MCF 10A (cell line): ENCODE data around the gene GRIFIN. TPM values are rescaled to one million over a fixed set of nuclear protein-coding genes. Genes with fewer than 3 reads are reported as not detected.

Experiments used
- BruUV-seq: library from RNA; stranded (reverse); fragments of 400-500 nt; replicated peaks from 2 replicates; lab custom pipeline; 2021; lab: Mats Ljungman, UMichigan
- CTCF ChIA-PET: fragments of 300-600 bp; sonication (Branson Sonifier 250); formaldehyde crosslinking; extraction: SDS; loops from one replicate; lab custom pipeline; 2021; ENCODE audit warnings: antibody characterized with exemption, inconsistent platforms; lab: Yijun Ruan, JAX
- POLR2A ChIA-PET: fragments of 300-600, 350-650 bp; sonication (Branson Sonifier 250); formaldehyde crosslinking; extraction: SDS; loops from one replicate; lab custom pipeline; 2020; ENCODE audit warnings: antibody characterized with exemption, inconsistent platforms; lab: Yijun Ruan, JAX
- DNase-seq: peaks from one replicate; pipeline ENCODE4 v3.0.0-alpha.2; 2018; ENCODE audit not compliant: unreplicated experiment
- H3K27ac Mint-ChIP-seq: one replicate; pipeline ENCODE4 v1.8.0; 2022; ENCODE audit warnings: mild to moderate bottlenecking, low read depth, mixed read lengths; ENCODE audit not compliant: unreplicated experiment
- H3K27me3 Mint-ChIP-seq: one replicate; pipeline ENCODE4 v1.8.0; 2022; ENCODE audit warnings: mixed read lengths; ENCODE audit not compliant: insufficient read depth, unreplicated experiment
- H3K36me3 Mint-ChIP-seq: one replicate; pipeline ENCODE4 v1.8.0; 2022; ENCODE audit warnings: mild to moderate bottlenecking, moderate library complexity, mixed read lengths; ENCODE audit not compliant: insufficient read depth, unreplicated experiment
- H3K4me1 Mint-ChIP-seq: one replicate; pipeline ENCODE4 v1.8.0; 2022; ENCODE audit warnings: mixed read lengths; ENCODE audit not compliant: insufficient read depth, unreplicated experiment
- H3K4me3 Mint-ChIP-seq: one replicate; pipeline ENCODE4 v1.8.0; 2022; ENCODE audit warnings: mild to moderate bottlenecking, moderate library complexity, mixed read lengths; ENCODE audit not compliant: unreplicated experiment
- H3K9me3 Mint-ChIP-seq: one replicate; pipeline ENCODE4 v1.8.0; 2022; ENCODE audit warnings: mixed read lengths; ENCODE audit not compliant: unreplicated experiment
- intact Hi-C: fragments of 100-400 bp; cut with micrococcal nuclease; formaldehyde crosslinking; loops from 2 replicates; pipeline ENCODE4 v1.14.1; 2022
- total RNA-seq: library from RNA; stranded (reverse); gene quantifications from 2 replicates; pipeline ENCODE4 v1.2.3, GENCODE V29; 2022
- TF ChIP-seq, protein P1 (sequence below): fragments of 200-600 bp; IDR thresholded peaks from one replicate; pipeline ENCODE4 v1.8.0; 2022; ENCODE audit warnings: antibody characterized with exemption, mild to moderate bottlenecking; ENCODE audit not compliant: unreplicated experiment

GRIFIN gene
- total RNA-seq, 1 experiment from 2014 or later, result not detected

GRCh38 chr7:2516194-2516555 is 40.0 kb upstream of the GRIFIN start:
- Mint-ChIP-seq H3K9me3 (no peaks in the 10 kb centered on the region), H3K36me3 (no peaks in the 10 kb centered on the region), H3K27ac (no peak overlapping the region), H3K27me3 (no peaks in the 10 kb centered on the region), H3K4me3 (no peak overlapping the region), H3K4me1 (no peaks in the 10 kb centered on the region)
- no peak for DNase-seq
- no TSS peak for BruUV-seq
- ChIA-PET CTCF (interaction anchor here (0.6 kb wide), 1 partner anchor 127 kb away, joined by 4 read pairs; no protein-coding TSS in a partner anchor), POLR2A (no interaction called here)
- TF ChIP-seq, protein P1, sequence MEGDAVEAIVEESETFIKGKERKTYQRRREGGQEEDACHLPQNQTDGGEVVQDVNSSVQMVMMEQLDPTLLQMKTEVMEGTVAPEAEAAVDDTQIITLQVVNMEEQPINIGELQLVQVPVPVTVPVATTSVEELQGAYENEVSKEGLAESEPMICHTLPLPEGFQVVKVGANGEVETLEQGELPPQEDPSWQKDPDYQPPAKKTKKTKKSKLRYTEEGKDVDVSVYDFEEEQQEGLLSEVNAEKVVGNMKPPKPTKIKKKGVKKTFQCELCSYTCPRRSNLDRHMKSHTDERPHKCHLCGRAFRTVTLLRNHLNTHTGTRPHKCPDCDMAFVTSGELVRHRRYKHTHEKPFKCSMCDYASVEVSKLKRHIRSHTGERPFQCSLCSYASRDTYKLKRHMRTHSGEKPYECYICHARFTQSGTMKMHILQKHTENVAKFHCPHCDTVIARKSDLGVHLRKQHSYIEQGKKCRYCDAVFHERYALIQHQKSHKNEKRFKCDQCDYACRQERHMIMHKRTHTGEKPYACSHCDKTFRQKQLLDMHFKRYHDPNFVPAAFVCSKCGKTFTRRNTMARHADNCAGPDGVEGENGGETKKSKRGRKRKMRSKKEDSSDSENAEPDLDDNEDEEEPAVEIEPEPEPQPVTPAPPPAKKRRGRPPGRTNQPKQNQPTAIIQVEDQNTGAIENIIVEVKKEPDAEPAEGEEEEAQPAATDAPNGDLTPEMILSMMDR, result no peak
- intact Hi-C loops, result no loop called here

DNA sequence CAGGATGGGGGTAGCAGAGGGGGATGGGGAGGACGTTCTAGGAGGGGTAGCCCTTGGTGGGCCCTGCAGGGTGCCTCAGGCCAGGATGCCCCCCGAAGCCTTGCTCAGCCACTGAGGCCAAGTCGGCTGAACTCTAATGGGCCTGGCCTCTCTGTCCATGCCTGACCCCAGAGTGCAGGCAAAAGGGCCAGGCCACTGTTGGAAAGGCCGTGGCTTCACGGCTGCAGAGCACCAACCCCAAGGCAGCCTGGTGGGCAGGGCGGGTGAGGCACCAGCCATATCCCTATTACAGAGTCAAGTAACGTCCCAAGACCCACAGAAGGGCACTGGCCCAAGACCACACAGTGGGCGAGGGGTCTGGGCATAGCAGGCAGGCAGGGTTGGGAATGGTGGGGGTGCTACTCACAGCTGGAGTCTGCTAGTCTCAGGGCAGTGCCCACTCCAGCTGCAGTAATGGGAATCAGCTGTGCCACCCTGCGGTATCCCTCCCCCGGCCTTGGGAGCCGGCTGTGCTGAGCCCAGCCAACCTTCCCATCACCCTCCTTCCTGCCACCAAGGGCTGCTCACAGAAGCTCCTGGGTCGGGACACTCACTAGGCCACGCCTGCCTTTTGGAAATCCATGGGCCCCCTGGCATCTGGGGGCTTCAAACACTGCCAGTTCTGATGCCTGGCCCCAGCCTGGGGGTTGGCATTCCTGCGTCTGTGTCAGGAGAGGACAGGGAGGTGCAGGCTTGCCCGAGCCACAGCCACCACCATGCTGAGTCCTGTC is 39.4 kb upstream of the GRIFIN start:
- Mint-ChIP-seq H3K4me3 (no peak overlapping the region), H3K9me3 (no peaks in the 10 kb centered on the region), H3K27ac (no peak overlapping the region), H3K27me3 (no peaks in the 10 kb centered on the region), H3K36me3 (no peaks in the 10 kb centered on the region), H3K4me1 (no peaks in the 10 kb centered on the region)
- ChIA-PET CTCF (interaction anchor here (0.6 kb wide), 1 partner anchor 127 kb away, joined by 4 read pairs; no protein-coding TSS in a partner anchor), POLR2A (no interaction called here)
- BruUV-seq, result no TSS peak
- DNase-seq, result no peak
- TF ChIP-seq, protein P1, result no peak
- intact Hi-C loops, result no loop called here

DNA sequence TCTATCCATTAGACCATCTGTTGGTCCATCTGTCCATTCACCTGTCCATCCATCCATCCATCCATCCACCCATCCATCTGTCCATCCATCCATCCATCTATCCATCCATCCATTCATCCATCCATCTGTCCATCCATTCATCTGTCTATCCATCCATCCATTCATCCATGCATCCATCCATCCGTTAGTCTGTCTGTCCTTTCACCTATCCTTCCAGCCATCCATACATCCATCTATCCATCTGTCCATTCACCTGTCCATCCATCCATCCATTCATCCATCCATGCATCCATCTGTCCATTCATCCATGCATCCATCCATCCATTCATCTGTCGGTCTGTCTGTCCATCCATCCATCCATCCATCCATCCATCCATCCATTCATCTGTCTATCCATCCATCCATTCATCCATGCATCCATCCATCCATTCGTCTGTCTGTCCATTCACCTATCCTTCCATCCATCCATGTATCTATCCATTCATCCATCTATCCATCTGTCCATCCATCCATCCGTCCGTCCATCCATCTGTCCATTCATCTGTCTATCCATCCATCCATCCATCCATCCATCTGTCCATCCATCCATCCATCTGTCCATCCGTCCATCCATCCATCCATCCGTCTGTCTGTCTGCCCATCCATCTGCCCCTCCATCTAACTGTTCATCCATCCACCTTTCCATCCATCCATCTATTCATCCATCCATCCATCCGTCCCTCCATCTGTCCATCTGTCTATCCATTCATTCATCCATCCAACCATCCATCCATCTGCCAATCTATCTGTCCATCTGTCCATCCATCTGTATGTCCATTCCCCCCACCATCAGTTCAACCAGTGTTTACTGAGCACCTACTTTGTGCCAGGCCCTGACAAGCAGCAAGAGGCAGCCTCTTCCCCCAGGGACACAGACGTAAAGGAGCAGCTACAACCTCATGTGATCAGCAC is 38.5 kb upstream of the GRIFIN start:
- H3K4me1 Mint-ChIP-seq, result no peaks in the 10 kb centered on the region
- no peaks in the 10 kb centered on the region for H3K9me3 Mint-ChIP-seq
- no peak overlapping the region for H3K27ac Mint-ChIP-seq
- intact Hi-C loops, result no loop called here
- no peaks in the 10 kb centered on the region for H3K27me3 Mint-ChIP-seq
- no TSS peak for BruUV-seq
- no peak for DNase-seq
- no peak overlapping the region for H3K4me3 Mint-ChIP-seq
- TF ChIP-seq, protein P1, result no peak
- POLR2A ChIA-PET, result no interaction called here
- CTCF ChIA-PET, result no interaction called here
- H3K36me3 Mint-ChIP-seq, result no peaks in the 10 kb centered on the region

GRCh38 chr7:2513702-2514101 is 37.5 kb upstream of the GRIFIN start:
- BruUV-seq, result no TSS peak
- intact Hi-C loops, result no loop called here
- H3K4me3 Mint-ChIP-seq, result no peak overlapping the region
- no peaks in the 10 kb centered on the region for H3K9me3 Mint-ChIP-seq
- TF ChIP-seq, protein P1, result no peak
- H3K27ac Mint-ChIP-seq, result no peak overlapping the region
- H3K4me1 Mint-ChIP-seq, result peaks cover 5% of the 10 kb centered on the region
- H3K36me3 Mint-ChIP-seq, result no peaks in the 10 kb centered on the region
- ChIA-PET POLR2A (no interaction called here), CTCF (no interaction called here)
- DNase-seq, result no peak
- H3K27me3 Mint-ChIP-seq, result no peaks in the 10 kb centered on the region
